NCI-H2227 (cell line): ENCODE data around the gene LTA.
A peak's percentile ranks its signal among the peaks of the same experiment; 100 is the strongest.

ENCODE experiments used
- DNase-seq: peaks from one replicate; lab custom pipeline; 2025; ENCODE audit not compliant: unreplicated experiment; lab: John Stamatoyannopoulos, UW

The LTA gene

DNA sequence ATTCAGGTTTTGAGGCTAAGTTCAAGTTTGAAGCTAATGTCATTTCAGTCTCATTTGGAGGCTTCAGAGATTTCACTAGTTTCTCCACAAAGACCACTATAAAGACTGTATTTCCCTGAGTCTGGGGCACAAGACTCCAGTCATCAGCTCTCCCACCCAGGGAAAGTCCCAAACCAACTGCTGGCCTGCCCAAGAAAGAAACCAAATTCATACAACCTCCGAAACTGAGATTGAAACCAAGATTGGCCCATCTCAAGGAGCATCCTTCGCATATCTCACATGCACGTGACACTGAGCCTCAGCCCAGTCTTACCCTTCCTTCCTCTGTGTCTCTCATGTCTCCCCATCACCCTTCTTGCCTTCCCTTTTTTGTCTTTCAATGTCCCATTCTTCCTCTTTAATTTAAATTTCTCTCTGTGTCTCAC lies 3.5 kb upstream of the LTA start:
- DNase-seq, result no peak

DNA sequence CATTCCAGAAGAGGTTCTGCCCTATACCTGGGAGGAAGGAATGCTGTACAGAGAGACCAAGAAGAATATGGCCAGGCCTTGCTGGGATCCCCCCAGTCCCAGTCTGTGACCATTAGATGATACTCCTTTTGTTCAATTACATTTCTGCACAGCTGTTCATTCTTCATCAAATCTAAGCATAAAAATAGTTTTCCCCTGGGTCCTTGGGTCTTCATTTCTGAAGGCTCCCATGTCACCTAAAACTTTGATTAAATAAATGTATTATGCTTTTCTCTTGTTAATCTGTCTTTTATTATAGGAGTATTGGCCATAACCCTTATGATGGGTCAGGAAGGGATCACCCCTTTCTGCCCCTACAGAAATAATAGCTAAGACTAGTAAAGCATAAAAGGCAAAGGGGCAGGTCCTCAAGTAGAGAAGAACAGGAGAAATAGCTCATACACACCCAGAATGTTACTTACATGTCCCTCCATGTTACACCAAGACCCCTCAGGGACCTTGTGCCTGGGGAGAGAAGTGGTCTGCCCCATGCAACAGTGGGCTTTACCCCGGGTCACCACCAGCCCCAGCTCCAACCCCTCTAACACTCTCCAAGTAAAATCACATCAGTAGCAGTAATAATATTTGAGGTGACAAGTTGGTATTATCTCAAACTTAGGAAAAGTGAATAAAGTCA lies 2.1 kb upstream of the LTA start:
- no peak for DNase-seq

DNA sequence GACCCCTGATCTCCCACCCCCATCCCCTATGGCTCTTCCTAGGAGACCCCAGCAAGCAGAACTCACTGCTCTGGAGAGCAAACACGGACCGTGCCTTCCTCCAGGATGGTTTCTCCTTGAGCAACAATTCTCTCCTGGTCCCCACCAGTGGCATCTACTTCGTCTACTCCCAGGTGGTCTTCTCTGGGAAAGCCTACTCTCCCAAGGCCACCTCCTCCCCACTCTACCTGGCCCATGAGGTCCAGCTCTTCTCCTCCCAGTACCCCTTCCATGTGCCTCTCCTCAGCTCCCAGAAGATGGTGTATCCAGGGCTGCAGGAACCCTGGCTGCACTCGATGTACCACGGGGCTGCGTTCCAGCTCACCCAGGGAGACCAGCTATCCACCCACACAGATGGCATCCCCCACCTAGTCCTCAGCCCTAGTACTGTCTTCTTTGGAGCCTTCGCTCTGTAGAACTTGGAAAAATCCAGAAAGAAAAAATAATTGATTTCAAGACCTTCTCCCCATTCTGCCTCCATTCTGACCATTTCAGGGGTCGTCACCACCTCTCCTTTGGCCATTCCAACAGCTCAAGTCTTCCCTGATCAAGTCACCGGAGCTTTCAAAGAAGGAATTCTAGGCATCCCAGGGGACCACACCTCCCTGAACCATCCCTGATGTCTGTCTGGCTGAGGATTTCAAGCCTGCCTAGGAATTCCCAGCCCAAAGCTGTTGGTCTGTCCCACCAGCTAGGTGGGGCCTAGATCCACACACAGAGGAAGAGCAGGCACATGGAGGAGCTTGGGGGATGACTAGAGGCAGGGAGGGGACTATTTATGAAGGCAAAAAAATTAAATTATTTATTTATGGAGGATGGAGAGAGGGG lies 1.4 kb downstream of the LTA start:
- DNase-seq, result no peak

DNA sequence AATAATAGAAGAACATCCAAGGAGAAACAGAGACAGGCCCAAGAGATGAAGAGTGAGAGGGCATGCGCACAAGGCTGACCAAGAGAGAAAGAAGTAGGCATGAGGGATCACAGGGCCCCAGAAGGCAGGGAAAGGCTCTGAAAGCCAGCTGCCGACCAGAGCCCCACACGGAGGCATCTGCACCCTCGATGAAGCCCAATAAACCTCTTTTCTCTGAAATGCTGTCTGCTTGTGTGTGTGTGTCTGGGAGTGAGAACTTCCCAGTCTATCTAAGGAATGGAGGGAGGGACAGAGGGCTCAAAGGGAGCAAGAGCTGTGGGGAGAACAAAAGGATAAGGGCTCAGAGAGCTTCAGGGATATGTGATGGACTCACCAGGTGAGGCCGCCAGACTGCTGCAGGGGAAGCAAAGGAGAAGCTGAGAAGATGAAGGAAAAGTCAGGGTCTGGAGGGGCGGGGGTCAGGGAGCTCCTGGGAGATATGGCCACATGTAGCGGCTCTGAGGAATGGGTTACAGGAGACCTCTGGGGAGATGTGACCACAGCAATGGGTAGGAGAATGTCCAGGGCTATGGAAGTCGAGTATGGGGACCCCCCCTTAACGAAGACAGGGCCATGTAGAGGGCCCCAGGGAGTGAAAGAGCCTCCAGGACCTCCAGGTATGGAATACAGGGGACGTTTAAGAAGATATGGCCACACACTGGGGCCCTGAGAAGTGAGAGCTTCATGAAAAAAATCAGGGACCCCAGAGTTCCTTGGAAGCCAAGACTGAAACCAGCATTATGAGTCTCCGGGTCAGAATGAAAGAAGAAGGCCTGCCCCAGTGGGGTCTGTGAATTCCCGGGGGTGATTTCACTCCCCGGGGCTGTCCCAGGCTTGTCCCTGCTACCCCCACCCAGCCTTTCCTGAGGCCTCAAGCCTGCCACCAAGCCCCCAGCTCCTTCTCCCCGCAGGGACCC lies 2.3 kb downstream of the LTA start:
- DNase-seq, result no peak

DNA sequence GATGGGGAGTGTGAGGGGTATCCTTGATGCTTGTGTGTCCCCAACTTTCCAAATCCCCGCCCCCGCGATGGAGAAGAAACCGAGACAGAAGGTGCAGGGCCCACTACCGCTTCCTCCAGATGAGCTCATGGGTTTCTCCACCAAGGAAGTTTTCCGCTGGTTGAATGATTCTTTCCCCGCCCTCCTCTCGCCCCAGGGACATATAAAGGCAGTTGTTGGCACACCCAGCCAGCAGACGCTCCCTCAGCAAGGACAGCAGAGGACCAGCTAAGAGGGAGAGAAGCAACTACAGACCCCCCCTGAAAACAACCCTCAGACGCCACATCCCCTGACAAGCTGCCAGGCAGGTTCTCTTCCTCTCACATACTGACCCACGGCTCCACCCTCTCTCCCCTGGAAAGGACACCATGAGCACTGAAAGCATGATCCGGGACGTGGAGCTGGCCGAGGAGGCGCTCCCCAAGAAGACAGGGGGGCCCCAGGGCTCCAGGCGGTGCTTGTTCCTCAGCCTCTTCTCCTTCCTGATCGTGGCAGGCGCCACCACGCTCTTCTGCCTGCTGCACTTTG lies 3.3 kb downstream of the LTA start, which contains the start of gene TNF:
Gene TNF (plus strand): TSS at position 231 of the 567 bp plus-strand sequence. CDS start 177 bp downstream, at position 408.
- DNase-seq, result no peak

DNA sequence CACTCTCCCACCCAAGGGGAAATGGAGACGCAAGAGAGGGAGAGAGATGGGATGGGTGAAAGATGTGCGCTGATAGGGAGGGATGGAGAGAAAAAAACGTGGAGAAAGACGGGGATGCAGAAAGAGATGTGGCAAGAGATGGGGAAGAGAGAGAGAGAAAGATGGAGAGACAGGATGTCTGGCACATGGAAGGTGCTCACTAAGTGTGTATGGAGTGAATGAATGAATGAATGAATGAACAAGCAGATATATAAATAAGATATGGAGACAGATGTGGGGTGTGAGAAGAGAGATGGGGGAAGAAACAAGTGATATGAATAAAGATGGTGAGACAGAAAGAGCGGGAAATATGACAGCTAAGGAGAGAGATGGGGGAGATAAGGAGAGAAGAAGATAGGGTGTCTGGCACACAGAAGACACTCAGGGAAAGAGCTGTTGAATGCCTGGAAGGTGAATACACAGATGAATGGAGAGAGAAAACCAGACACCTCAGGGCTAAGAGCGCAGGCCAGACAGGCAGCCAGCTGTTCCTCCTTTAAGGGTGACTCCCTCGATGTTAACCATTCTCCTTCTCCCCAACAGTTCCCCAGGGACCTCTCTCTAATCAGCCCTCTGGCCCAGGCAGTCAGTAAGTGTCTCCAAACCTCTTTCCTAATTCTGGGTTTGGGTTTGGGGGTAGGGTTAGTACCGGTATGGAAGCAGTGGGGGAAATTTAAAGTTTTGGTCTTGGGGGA lies 4.0 kb downstream of the LTA start:
- DNase-seq, result no peak

DNA sequence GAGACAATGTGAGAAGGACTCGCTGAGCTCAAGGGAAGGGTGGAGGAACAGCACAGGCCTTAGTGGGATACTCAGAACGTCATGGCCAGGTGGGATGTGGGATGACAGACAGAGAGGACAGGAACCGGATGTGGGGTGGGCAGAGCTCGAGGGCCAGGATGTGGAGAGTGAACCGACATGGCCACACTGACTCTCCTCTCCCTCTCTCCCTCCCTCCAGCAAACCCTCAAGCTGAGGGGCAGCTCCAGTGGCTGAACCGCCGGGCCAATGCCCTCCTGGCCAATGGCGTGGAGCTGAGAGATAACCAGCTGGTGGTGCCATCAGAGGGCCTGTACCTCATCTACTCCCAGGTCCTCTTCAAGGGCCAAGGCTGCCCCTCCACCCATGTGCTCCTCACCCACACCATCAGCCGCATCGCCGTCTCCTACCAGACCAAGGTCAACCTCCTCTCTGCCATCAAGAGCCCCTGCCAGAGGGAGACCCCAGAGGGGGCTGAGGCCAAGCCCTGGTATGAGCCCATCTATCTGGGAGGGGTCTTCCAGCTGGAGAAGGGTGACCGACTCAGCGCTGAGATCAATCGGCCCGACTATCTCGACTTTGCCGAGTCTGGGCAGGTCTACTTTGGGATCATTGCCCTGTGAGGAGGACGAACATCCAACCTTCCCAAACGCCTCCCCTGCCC lies 4.9 kb downstream of the LTA start:
- DNase-seq, result no peak

DNA sequence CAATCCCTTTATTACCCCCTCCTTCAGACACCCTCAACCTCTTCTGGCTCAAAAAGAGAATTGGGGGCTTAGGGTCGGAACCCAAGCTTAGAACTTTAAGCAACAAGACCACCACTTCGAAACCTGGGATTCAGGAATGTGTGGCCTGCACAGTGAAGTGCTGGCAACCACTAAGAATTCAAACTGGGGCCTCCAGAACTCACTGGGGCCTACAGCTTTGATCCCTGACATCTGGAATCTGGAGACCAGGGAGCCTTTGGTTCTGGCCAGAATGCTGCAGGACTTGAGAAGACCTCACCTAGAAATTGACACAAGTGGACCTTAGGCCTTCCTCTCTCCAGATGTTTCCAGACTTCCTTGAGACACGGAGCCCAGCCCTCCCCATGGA lies 5.5 kb downstream of the LTA start:
- DNase-seq, result no peak

DNA sequence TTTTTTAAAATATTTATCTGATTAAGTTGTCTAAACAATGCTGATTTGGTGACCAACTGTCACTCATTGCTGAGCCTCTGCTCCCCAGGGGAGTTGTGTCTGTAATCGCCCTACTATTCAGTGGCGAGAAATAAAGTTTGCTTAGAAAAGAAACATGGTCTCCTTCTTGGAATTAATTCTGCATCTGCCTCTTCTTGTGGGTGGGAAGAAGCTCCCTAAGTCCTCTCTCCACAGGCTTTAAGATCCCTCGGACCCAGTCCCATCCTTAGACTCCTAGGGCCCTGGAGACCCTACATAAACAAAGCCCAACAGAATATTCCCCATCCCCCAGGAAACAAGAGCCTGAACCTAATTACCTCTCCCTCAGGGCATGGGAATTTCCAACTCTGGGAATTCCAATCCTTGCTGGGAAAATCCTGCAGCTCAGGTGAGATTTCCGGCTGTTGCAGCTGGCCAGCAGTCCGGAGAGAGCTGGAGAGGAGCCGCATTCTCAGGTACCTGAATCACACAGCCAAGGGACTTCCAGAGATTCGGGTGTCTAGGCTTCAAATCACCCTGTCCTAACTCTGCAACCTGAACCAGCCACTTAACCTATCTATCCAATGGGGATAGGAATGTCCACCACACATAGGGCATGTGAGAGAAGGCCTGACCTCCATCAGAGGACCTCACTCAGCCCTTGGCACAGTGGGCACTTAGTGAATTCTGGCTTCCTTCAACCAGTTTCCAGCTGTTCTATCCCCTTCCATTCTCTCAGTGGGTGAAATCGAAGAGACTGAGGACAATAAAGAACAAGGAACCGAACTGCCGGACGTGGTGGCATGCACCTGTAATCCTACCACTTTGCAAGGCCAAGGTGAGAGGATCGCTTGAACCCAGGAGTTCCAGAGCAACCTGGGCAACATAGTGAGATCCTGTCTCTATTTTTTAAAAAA lies 6.4 kb downstream of the LTA start:
- no peak for DNase-seq

DNA sequence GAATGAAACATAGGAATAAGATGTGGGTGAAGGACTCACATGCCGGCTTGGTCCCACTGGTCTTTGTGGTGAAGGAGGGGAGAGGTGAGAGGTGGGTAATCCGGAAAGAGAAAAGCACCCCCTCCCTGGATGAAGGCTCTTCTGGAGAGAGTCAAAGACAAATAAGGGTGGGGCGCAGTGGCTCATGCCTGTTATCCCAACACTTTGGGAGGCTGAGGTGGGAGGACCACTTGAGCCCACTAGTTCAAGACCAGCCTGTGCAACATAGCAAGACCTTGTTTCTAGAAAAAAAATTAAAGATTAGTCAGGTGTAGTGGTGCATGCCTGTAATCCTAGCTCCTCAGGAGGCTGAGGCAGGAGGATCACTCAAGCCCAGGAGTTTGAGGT lies 7.0 kb downstream of the LTA start:
- DNase-seq, result no peak

DNA sequence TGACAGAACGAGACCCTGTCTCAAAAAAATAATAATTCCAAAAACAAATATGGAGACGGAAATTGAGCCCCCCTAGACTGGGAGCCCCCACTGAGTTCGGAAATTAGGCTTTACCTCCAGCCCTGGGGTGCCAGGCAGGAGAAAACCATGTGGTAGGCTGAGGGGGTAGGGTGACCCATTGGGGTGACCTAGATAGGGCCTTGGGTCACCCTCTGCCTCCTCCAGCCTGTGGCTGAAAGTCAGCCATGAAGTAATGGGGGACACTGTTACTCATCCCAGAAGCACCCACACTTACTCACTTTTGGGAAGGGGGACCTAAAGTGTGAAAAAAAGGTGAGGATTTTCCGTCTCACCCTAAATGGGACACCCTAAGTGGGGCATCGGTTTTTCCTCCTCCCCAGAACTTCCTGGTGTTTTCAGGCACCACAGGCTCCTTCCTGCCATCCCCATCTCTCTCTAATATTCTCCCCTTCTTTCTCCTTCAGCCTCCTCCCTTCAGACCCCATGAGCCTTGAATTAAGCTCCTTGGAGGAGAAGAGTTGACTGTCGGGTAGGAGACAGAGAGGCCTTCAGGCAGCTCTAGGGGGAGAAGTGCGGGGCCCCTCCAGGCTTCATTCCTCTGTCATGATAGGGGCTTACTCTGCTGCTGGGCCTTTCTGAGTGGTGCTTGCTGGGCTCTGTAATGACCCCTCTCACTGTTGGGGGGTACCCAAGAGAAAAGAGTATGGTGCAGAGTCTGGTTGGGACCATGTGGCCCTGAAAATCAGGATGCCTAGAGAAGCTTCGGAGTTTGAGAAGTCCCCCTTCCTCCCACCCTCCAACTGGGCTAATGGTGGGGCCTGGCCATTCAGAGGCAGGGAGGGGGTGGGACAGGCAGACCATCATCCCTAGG lies 7.7 kb downstream of the LTA start:
- DNase-seq, result no peak

DNA sequence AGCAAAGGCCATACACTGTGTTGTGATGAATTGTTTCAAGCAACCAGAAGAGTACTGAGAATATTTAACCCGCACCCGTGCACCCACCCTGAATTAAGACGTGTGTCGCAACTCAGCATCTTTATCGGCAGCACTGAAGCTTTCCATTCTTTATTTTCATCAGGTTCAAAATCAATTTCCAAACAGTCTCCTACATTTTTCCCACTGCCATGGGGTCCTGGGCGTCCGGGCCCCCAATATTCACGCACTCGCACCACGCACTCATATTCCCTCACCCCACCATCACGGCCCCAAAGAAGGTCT lies 8.3 kb downstream of the LTA start:
- DNase-seq, result no peak

DNA sequence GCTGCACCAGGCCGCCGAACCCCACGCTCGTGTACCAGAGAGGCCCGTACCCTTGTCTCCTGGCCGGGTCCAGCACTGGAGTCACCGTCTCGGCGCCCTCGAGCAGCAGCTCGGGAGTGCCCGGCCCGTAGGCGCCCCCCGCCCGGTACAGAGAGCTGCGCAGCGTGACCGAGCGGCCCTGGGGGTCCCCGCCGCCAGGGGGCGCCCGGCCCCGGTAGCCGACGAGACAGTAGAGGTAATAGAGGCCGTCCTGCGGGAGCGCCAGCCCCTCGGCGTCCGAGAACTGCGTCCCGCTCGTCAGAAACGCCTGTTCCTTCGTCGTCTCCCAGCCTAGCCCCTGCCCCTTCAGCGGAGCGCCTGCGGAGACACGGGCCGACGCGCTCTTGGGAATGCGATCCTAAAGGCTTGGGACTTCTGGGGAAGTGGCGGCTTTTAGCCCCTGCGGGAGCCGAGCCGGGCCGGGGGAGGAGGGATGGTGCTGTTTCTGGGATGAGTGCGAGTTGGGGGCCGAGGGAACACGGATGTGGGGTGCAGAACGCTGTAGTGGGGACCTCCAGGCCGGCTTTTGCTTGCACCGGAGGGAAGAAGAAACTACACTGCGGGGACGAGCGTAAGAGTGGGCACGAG lies 8.8 kb downstream of the LTA start:
- DNase-seq, result peak; percentile 91

DNA sequence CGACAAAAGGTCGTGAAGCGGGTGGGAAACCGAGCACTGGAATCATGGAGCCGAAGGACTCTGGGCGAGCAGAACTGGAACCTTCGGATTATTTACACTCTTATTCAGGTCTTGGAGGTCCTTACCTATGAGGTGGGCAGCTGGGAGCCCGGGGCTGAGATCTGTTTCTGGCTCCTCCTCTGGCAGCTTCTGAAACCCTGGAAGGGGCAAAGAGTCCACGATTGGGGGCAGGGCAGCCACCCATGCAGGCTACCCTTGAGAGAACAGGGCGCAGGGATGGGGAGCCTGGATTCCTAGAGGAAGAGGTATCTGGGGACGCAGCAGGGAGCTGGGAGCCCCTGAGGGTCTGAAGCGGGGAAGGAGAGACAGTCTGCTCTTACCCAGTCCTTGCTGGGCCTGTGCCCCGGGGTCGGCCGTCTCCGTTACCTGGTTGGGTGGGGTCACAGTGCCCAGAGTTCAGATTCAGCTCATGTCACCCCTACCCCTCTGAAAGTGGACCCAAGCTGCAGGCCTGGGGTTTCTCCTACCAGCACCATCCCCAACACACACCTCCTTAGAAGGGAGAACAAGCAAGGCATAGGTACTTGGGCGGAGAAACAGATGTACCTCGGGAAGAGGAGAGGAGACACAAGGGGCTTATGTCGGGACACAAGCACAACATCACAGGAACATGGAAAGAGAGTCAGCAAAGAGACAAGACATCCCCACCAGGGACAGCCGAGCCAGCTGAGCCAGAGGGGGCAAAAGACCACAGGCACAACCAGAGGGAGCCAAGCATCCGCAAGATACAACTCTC lies 9.5 kb downstream of the LTA start:
- no peak for DNase-seq

DNA sequence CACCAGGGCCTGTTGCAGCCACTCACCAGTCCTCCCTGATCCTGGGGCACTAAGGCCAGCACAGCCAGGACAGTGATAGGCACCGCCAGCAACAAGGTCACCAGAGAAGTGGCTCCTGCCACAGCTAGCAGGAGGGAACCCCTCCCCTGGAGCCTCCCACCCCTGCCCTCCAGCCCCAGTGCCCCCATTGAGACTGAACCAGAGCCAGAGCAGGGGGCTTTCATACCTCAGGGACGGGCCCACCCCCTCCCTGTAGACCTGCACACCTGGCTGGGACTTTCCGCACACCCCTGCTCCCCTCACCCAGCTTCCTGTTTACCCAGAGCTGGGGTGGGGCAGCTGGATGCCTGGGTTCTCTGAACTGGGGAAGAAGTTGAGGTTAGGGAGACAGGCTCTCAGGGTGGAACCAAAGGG lies 10.1 kb downstream of the LTA start, which contains the start of gene LTB:
Gene LTB (minus strand): TSS at position 195 of the 414 bp plus-strand sequence. CDS start 7 bp downstream, at position 188.
- DNase-seq, result no peak

DNA sequence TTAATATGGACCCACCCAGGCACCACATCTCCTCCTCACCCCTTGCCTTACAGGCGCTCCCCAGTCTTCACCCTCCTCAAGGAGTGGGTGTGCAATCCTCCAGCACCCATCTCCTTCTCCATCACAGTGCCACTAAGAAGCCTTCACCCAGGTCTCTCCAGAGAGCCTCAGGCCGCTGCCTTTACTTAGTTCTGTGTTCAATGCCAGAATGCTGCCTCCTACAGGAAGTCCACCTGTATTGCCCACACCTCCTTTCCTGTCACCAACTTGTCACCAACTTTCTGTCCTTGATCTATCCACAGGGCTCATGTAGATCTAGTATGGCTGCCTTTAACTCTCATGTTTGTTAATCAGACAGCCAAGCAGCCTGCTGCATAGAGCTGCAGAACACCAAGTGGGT lies 13.4 kb downstream of the LTA start:
- no peak for DNase-seq
